GM23338 (cell line): ENCODE results near the gene TSPAN3.

Experiments
- CREB1 ChIP-seq: fragments of 250-450 bp; sonication (Bioruptor Pico); IDR thresholded peaks from 2 replicates; pipeline ENCODE4 v1.5.0; 2020; ENCODE audit warnings: low read depth, mild to moderate bottlenecking, moderate library complexity
- CTCF ChIP-seq, 2 experiments: fragments of 200-600 bp in 1 of 2; sonication (generic) in 1 of 2; conservative IDR thresholded peaks; 2 replicates each; pipeline versions ENCODE4 v1.5.1 to v1.6.1; 2016 to 2017; ENCODE audit warnings: antibody characterized with exemption in 2 of 2, low read depth in 2 of 2, mild to moderate bottlenecking in 2 of 2, moderate library complexity in 1 of 2
- ETS1 ChIP-seq: IDR thresholded peaks from 2 replicates; pipeline ENCODE4 v1.6.1; 2016; ENCODE audit warnings: antibody characterized with exemption
- EZH2 ChIP-seq: fragments of 200-600 bp; sonication (generic); IDR thresholded peaks from one replicate; pipeline ENCODE4 v1.8.0; 2017; ENCODE audit warnings: antibody characterized with exemption, mild to moderate bottlenecking, low read depth; ENCODE audit not compliant: unreplicated experiment
- EZH2phosphoT487 ChIP-seq: fragments of 200-600 bp; sonication (generic); IDR thresholded peaks from one replicate; pipeline ENCODE4 v1.8.1; 2018; ENCODE audit warnings: antibody characterized with exemption; ENCODE audit not compliant: unreplicated experiment
- JUNB ChIP-seq: IDR thresholded peaks from one replicate; pipeline ENCODE4 v1.6.1; 2016; ENCODE audit warnings: antibody characterized with exemption; ENCODE audit not compliant: unreplicated experiment
- NANOG ChIP-seq: IDR thresholded peaks from 2 replicates; pipeline ENCODE4 v1.6.1; 2016; ENCODE audit warnings: antibody characterized with exemption, borderline replicate concordance
- POLR2AphosphoS5 ChIP-seq: IDR thresholded peaks from 2 replicates; pipeline ENCODE4 v1.6.1; 2016; ENCODE audit warnings: antibody characterized with exemption, low read depth
- REST ChIP-seq: IDR thresholded peaks from one replicate; pipeline ENCODE4 v1.6.1; 2018; ENCODE audit warnings: antibody characterized with exemption; ENCODE audit not compliant: unreplicated experiment
- STAT1 ChIP-seq: IDR thresholded peaks from one replicate; pipeline ENCODE4 v1.6.1; 2016; ENCODE audit warnings: antibody characterized with exemption; ENCODE audit not compliant: unreplicated experiment

- TF ChIP-seq CTCF (conservative IDR thresholded peaks at IDR 0.05; ENCODE audit: low read depth in 2 of 2) (no peak), EZH2 (no peak), POLR2AphosphoS5 (no peak), EZH2phosphoT487 (no peak), CREB1 (no peak), JUNB (no peak), ETS1 (no peak), STAT1 (no peak), REST (no peak), NANOG (no peak)
Observed at GRCh38 chr15:77032647-77033416, 38.1 kb downstream of the TSPAN3 start.
